WTC11 (cell line): ENCODE results near the gene ARHGEF12. TPM values are rescaled to one million over a fixed set of nuclear protein-coding genes. Genes with fewer than 3 reads are reported as not detected.

Experiments used
- ATAC-seq: fragments of 200-7000 bp; cut with Tn5 transposase; 2 replicates; pipeline ENCODE4 v1.10.0; 2021; ENCODE audit warnings: mild to moderate bottlenecking, moderate library complexity
- CTCF ChIA-PET: fragments of 300-600 bp; sonication (Branson Sonifier 250); formaldehyde crosslinking; loops from one replicate; lab custom pipeline; 2021; ENCODE audit warnings: antibody characterized with exemption; lab: Charles Lee
- POLR2A ChIA-PET: fragments of 350-600 bp; sonication (Branson Sonifier 250); formaldehyde crosslinking; loops from one replicate; lab custom pipeline; 2021; ENCODE audit warnings: antibody characterized with exemption; lab: Charles Lee
- DNase-seq: peaks from one replicate; pipeline ENCODE4 v3.0.0; 2021; ENCODE audit warnings: low spot score
- H3K27ac Mint-ChIP-seq: 2 replicates; pipeline ENCODE4 v1.8.0; 2021; ENCODE audit warnings: mixed read lengths
- H3K27me3 Mint-ChIP-seq: 2 replicates; pipeline ENCODE4 v1.8.0; 2021; ENCODE audit warnings: low read depth, mild to moderate bottlenecking, moderate library complexity, mixed read lengths
- H3K36me3 Mint-ChIP-seq: 2 replicates; pipeline ENCODE4 v1.8.0; 2021; ENCODE audit warnings: mixed read lengths
- H3K4me1 Mint-ChIP-seq: 2 replicates; pipeline ENCODE4 v1.8.0; 2022; ENCODE audit warnings: mixed read lengths
- H3K4me3 Mint-ChIP-seq: 2 replicates; pipeline ENCODE4 v1.8.0; 2021; ENCODE audit warnings: mild to moderate bottlenecking, moderate library complexity, mixed read lengths
- H3K9me3 Mint-ChIP-seq: 2 replicates; pipeline ENCODE4 v1.8.0; 2021; ENCODE audit warnings: mixed read lengths
- AFF4 ChIP-seq: sonication (generic); formaldehyde crosslinking; IDR thresholded peaks from 2 replicates; pipeline ENCODE4 v1.8.1; 2023; ENCODE audit warnings: mild to moderate bottlenecking, missing genetic modification reagents, borderline replicate concordance
- CBFB ChIP-seq: sonication (generic); formaldehyde crosslinking; IDR thresholded peaks from 2 replicates; pipeline ENCODE4 v1.8.1; 2022; ENCODE audit warnings: mild to moderate bottlenecking, low read depth, missing genetic modification reagents
- E2F5 ChIP-seq: sonication (generic); formaldehyde crosslinking; IDR thresholded peaks from 2 replicates; pipeline ENCODE4 v1.8.1; 2022; ENCODE audit warnings: mild to moderate bottlenecking, moderate library complexity, missing genetic modification reagents
- FOXJ3 ChIP-seq: sonication (generic); formaldehyde crosslinking; IDR thresholded peaks from 2 replicates; pipeline ENCODE4 v1.9.0; 2021; ENCODE audit warnings: missing genetic modification reagents, mild to moderate bottlenecking, borderline replicate concordance
- GRHL2 ChIP-seq: fragments of 250-450 bp; sonication (Bioruptor Pico); IDR thresholded peaks from 2 replicates; pipeline ENCODE4 v1.8.0; 2022; ENCODE audit warnings: mild to moderate bottlenecking, moderate library complexity; ENCODE audit not compliant: insufficient replicate concordance, severe bottlenecking
- NR1H2 ChIP-seq: sonication (generic); formaldehyde crosslinking; IDR thresholded peaks from 2 replicates; pipeline ENCODE4 v1.9.0; 2021; ENCODE audit warnings: mild to moderate bottlenecking, moderate library complexity, missing genetic modification reagents
- SMAD4 ChIP-seq: sonication (generic); formaldehyde crosslinking; IDR thresholded peaks from 2 replicates; pipeline ENCODE4 v1.8.0; 2022; ENCODE audit warnings: mild to moderate bottlenecking, missing genetic modification reagents
- SP1 ChIP-seq: sonication (generic); formaldehyde crosslinking; conservative IDR thresholded peaks from 2 replicates; pipeline ENCODE4 v1.8.1; 2022; ENCODE audit warnings: missing genetic modification reagents
- STAT6 ChIP-seq: sonication (generic); formaldehyde crosslinking; conservative IDR thresholded peaks from 2 replicates; pipeline ENCODE4 v1.8.1; 2023; ENCODE audit warnings: mild to moderate bottlenecking, low read depth, missing genetic modification reagents, moderate library complexity
- ZNF121 ChIP-seq: sonication (generic); formaldehyde crosslinking; IDR thresholded peaks from 2 replicates; pipeline ENCODE4 v1.8.0; 2023; ENCODE audit warnings: missing genetic modification reagents
- ZNF317 ChIP-seq: sonication (generic); formaldehyde crosslinking; IDR thresholded peaks from 2 replicates; pipeline ENCODE4 v1.8.1; 2023; ENCODE audit warnings: low read depth, mild to moderate bottlenecking, moderate library complexity, missing genetic modification reagents, borderline replicate concordance
- ZNF396 ChIP-seq: fragments of 250-450 bp; sonication (Bioruptor Pico); IDR thresholded peaks from 2 replicates; pipeline ENCODE4 v1.8.0; 2021; ENCODE audit warnings: mild to moderate bottlenecking, moderate library complexity, borderline replicate concordance
- ZNF416 ChIP-seq: fragments of 250-450 bp; sonication (Bioruptor Pico); IDR thresholded peaks from 2 replicates; pipeline ENCODE4 v1.9.0; 2021; ENCODE audit warnings: mild to moderate bottlenecking, inconsistent platforms
- total RNA-seq: library from RNA; stranded (reverse); gene quantifications from 3 replicates; pipeline ENCODE4 v1.2.3, GENCODE V29; 2021
- TF ChIP-seq, protein P1 (sequence below): sonication (generic); formaldehyde crosslinking; IDR thresholded peaks from 2 replicates; pipeline ENCODE4 v1.8.0; 2022; ENCODE audit warnings: mild to moderate bottlenecking, missing genetic modification reagents
- TF ChIP-seq, protein P2 (sequence below): sonication (generic); formaldehyde crosslinking; IDR thresholded peaks from 2 replicates; pipeline ENCODE4 v1.8.0; 2022; ENCODE audit warnings: mild to moderate bottlenecking, missing genetic modification reagents

The ARHGEF12 gene
- total RNA-seq, 1 experiment from 2014 or later = 35.8 TPM

DNA sequence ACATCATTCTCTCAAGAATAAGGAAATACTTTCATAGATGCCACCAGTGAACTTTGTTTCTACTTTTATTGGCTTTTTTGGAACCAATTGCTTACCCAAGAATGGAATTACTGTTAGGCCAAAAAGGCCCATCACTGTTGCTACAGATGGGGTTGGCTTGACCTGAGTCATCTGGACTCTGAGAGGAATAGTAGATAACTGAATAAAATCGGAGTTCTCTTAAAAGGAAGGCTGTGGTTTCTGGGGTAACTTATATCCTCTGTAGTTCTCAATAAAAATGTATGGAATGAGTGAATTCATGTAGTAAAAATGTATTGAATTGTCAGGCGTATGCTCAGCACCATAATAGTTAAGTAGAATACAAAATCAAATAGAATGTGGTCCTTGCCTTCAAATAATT is 56.6 kb downstream of the ARHGEF12 start (continued):
- TF ChIP-seq ZNF317 (CRISPR knock-in tag) (no peak), SP1 (no peak), ZNF396 (CRISPR knock-in tag) (no peak)

DNA sequence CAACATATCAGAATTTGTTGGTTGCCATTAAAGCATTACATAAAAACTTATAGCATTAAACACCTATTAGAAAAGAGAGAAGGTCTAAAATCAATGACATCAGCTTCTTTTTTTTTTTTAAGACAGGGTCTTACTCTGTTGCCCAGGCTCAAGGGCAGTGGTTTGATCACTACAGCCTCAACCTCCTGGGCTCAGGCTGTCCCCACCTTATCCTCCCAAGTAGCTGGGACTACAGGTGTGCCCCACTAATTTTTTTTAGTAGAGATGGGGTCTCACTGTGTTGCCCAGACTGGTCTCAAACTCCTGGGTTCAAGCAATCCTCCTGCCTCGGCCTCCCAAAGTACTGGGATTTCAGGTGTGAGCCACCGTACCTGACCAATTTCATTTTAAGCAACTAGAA is 57.9 kb downstream of the ARHGEF12 start:
- Mint-ChIP-seq H3K4me3 (no peak overlapping the region), H3K9me3 (peaks cover 26% of the 10 kb centered on the region), H3K36me3 (peaks cover 15% of the 10 kb centered on the region), H3K27me3 (no peaks in the 10 kb centered on the region), H3K27ac (no peak overlapping the region), H3K4me1 (peaks cover 30% of the 10 kb centered on the region)
- ATAC-seq (no peak), DNase-seq (no peak)
- POLR2A ChIA-PET = no interaction called here
- CTCF ChIA-PET = no interaction called here
- TF ChIP-seq FOXJ3 (CRISPR knock-in tag) = no peak
- peak; percentile 22; the same call in 1 of the 2 replicates for TF ChIP-seq ZNF121 (CRISPR knock-in tag)

DNA sequence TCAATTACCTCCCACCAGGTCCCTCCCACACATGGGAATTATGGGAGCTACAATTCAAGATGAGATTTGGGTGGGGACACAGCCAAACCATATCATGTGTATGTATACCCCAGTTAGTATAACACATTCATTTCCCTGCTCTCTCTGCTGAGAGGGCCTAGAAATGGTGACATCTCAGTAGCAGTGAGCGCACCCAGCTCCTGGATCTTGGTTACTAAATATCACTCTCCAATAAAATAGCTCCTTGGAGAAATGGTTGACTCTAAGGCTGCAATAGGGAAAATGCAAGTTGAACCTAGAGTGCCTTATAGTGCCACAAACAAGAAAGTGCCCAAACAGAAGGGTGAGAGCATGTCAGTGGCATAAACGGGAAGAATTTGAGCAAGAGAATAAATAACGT is 59.6 kb downstream of the ARHGEF12 start:
- TF ChIP-seq, protein P1, sequence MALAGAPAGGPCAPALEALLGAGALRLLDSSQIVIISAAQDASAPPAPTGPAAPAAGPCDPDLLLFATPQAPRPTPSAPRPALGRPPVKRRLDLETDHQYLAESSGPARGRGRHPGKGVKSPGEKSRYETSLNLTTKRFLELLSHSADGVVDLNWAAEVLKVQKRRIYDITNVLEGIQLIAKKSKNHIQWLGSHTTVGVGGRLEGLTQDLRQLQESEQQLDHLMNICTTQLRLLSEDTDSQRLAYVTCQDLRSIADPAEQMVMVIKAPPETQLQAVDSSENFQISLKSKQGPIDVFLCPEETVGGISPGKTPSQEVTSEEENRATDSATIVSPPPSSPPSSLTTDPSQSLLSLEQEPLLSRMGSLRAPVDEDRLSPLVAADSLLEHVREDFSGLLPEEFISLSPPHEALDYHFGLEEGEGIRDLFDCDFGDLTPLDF (CRISPR knock-in tag) = no peak
- TF ChIP-seq AFF4 (no peak), GRHL2 (CRISPR knock-in tag) (no peak)
- POLR2A ChIA-PET = interaction anchor here (0.8 kb wide), 1 partner anchor 1164 kb away, joined by 3 read pairs; no protein-coding TSS in a partner anchor
- peaks cover 10% of the 10 kb centered on the region for H3K36me3 Mint-ChIP-seq
- H3K9me3 Mint-ChIP-seq = peaks cover 17% of the 10 kb centered on the region
- ATAC-seq (no peak), DNase-seq (no peak)
- H3K27ac Mint-ChIP-seq = no peak overlapping the region
- H3K4me3 Mint-ChIP-seq = no peak overlapping the region
- peaks cover 37% of the 10 kb centered on the region for H3K4me1 Mint-ChIP-seq
- H3K27me3 Mint-ChIP-seq = no peaks in the 10 kb centered on the region
- CTCF ChIA-PET = interaction anchor here (1.0 kb wide), 1 partner anchor 36 kb away, joined by 3 read pairs; no protein-coding TSS in a partner anchor

- H3K4me3 Mint-ChIP-seq = no peak overlapping the region
- H3K27ac Mint-ChIP-seq = peak overlapping the region; percentile 12; the same call in 1 of the 2 replicates
- no peak for DNase-seq
Observed at GRCh38 chr11:120398132-120398531, 61.9 kb downstream of the ARHGEF12 start.

More at GRCh38 chr11:120398132-120398531, 61.9 kb downstream of the ARHGEF12 start:
- Mint-ChIP-seq H3K36me3 (peaks cover 10% of the 10 kb centered on the region), H3K27me3 (no peaks in the 10 kb centered on the region), H3K9me3 (peaks cover 17% of the 10 kb centered on the region), H3K4me1 (peaks cover 41% of the 10 kb centered on the region)
- CTCF ChIA-PET = no interaction called here
- TF ChIP-seq NR1H2 (no peak), E2F5 (CRISPR knock-in tag) (no peak), CBFB (CRISPR knock-in tag) (no peak), SMAD4 (CRISPR knock-in tag) (no peak), FOXJ3 (CRISPR knock-in tag) (no peak), STAT6 (CRISPR knock-in tag) (no peak), ZNF416 (CRISPR knock-in tag) (no peak)
- TF ChIP-seq, protein P2, sequence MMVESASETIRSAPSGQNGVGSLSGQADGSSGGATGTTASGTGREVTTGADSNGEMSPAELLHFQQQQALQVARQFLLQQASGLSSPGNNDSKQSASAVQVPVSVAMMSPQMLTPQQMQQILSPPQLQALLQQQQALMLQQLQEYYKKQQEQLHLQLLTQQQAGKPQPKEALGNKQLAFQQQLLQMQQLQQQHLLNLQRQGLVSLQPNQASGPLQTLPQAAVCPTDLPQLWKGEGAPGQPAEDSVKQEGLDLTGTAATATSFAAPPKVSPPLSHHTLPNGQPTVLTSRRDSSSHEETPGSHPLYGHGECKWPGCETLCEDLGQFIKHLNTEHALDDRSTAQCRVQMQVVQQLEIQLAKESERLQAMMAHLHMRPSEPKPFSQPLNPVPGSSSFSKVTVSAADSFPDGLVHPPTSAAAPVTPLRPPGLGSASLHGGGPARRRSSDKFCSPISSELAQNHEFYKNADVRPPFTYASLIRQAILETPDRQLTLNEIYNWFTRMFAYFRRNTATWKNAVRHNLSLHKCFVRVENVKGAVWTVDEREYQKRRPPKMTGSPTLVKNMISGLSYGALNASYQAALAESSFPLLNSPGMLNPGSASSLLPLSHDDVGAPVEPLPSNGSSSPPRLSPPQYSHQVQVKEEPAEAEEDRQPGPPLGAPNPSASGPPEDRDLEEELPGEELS (CRISPR knock-in tag) = no peak
- ATAC-seq = no peak
- POLR2A ChIA-PET = no interaction called here
